GM19099 (cell line): Measurements from ENCODE around the gene MMP3.

Experiments used
- POLR2A ChIP-seq: IDR thresholded peaks from 3 replicates; pipeline ENCODE4 v1.6.1; 2011; ENCODE audit warnings: low read depth; ENCODE audit not compliant: insufficient read length; ENCODE audit errors: extremely low read depth

MMP3 gene

DNA sequence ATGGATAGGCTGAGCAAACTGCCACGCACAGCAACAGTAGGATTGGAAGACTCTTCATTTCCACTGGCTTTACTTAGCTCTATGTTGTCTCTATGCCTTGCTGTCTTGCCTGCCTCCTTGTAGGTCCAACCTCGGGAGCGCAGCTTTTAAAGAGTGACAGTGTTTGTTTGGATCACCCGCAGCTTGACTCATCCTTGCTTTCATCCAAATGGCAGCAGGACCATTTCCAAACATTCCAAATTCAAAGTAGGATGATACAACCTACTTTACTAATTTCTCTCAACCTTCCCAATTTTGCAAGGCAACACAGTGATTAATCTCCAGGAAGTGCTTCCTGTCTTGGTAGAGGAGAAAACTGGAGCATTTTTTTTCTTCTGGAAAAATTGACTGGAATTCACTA is at the start of gene MMP3:
TSS of gene MMP3 (minus strand) at position 121 of the 400 bp plus-strand sequence. CDS start at position 58, 63 bp downstream.
- TF ChIP-seq POLR2A: no peak

DNA sequence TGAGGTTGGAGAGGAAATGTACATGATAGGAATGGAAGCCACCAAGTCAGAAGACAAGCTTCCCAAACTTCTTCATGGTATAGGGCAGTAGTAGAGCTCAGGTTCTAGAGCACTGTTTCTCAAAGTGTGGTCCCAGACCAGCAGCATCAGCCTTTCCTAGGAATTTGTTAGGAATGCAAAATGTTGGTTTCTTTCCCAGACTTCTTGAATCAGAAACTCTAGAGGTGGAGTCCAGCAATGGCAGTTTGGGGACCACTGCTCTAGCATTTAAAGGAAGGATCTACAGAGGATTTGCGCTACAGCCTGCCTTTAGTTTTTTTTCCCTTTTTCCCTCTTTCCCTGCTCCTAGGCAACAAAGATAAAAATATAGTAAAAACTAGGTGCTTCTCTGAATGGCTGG is 48.3 kb upstream of the MMP3 start:
- TF ChIP-seq POLR2A: no peak

- TF ChIP-seq POLR2A: no peak
These were observed 43.6 kb upstream of the MMP3 start for GRCh38 chr11:102886999-102887398.

- no peak for TF ChIP-seq POLR2A
These were observed 39.7 kb upstream of the MMP3 start for GRCh38 chr11:102883141-102883540.

DNA sequence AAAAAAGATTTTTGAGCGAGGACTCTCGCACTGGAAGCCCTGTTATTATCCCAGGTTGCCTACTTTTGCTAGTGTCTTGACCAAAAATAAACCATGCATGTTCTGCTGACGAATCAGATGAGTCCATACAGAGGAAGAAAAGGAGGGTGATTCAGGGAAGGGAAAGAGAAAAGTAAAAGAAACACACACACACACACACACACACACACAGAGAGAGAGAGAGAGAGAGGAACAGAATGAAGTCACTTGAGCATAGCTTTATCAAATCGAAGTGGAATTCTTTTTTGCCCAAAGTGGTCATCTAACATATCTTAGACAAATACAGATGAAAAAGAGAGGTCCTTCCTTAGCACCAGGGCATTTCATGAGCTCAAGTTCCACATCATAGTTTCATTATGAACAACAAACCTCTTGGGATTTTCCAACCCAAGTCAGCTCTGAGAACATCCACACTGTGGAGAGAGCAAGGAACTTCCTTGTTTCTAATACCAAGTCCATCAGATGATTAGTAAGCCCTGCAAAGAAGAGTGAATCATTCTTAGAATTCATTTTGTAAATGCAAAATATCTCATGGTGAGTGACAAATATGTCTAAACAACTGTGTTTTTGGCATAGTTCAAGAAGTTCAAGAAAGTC is 39.1 kb upstream of the MMP3 start:
- no peak for TF ChIP-seq POLR2A

GRCh38 chr11:102879801-102880200 is 36.4 kb upstream of the MMP3 start:
- no peak for TF ChIP-seq POLR2A

GRCh38 chr11:102878595-102878994 is 35.2 kb upstream of the MMP3 start:
- no peak for TF ChIP-seq POLR2A

- no peak for TF ChIP-seq POLR2A
These were observed 31.4 kb upstream of the MMP3 start, which contains the start of gene MMP12 for GRCh38 chr11:102874852-102875251. TSS of gene MMP12 (minus strand) at chr11:102874982. CDS start at chr11:102874937, 45 bp downstream.

- no peak for TF ChIP-seq POLR2A
These were observed 24.9 kb upstream of the MMP3 start for GRCh38 chr11:102868339-102868738.

DNA sequence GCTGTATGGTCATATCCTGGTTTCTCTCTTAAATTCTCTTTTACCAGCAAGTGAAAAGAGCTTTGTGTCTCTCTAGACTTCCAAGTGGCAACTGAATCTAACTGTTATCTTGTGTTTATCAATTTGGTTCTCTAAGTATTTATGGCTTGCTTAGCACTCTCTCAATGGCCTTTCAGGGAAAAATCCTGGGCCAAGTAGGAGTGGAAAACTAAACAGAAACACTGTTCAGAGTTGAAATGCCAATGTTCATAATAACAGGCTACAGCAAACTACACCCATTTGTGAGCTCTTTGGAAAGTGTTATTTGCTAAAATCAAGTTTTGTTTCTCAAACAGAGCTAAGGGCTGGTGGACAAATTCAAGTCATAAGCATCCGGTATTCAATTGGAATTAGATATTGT is 21.3 kb upstream of the MMP3 start:
- TF ChIP-seq POLR2A: no peak

- TF ChIP-seq POLR2A: no peak
These were observed 10.5 kb upstream of the MMP3 start for GRCh38 chr11:102853956-102854355.

DNA sequence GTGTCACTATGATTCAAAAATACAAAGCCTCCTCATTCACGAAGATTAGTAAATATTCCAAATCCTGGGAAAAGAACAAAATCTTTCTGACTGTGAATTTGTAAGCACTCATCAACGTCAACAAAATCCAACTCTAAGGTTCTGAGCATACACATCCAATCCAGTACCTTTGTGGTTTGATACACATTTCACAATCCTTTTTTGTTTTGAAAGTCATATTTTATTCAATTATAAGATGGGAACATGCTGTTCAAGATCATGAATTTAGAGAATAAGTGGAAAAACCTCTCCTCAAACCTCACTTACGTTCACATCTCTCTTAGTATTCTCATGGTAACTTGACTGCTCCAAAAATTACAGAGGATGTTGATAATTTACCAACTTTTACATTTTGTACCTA is 9.6 kb upstream of the MMP3 start:
- no peak for TF ChIP-seq POLR2A

DNA sequence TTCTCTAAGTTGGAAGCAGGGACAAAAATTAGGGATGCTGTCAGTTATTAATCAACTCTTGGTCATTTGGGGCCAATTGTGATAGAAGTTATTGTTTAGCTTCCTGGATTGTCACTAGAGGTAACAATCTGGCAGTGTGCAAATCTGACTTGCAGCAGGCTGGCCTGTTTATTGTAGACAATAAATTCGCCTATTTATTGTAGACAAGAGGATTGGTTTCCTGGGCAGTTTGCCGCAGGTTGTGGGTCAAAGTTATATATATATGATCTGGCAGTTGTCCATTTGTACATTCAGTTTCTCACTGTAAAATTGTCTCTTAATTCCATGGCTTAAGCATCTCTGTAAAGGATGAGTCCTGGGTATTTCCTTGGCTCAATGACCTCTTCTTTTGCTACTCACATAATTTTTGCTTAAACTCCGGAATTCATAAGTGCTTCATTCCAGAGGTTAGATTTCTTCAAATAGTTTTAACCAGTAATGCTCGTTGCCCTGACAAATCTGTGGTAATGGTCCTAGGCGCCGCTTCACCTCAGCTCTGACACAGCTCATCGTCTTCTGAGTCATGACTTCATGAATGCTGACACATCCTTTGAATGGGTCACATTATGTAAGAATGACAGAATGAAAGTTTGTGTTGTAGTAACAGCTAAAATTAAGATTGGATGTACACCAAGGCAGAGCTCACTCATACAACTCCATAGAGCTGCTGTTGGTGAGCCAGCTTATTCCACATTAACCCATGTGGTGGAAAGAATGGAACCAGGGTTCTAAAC is 7.8 kb upstream of the MMP3 start:
- no peak for TF ChIP-seq POLR2A

DNA sequence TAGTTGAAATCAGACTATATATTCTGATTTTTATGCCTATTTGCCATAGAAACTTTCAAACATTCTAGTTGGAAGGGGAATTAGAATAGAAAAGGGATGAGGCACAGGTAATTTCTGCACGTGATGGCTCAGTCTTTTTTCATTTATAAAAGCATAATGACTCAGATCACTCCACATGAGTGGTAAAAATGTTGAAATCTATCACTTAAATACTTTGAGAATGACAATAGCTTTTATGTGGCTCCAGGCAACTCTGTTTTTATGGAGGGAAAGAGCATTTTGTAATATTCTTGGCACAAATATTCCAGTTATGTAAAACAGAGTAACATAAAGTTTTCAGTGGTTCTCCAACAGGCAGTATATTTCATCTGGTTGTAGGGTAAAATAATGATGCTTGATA is 5.9 kb upstream of the MMP3 start:
- TF ChIP-seq POLR2A: no peak

DNA sequence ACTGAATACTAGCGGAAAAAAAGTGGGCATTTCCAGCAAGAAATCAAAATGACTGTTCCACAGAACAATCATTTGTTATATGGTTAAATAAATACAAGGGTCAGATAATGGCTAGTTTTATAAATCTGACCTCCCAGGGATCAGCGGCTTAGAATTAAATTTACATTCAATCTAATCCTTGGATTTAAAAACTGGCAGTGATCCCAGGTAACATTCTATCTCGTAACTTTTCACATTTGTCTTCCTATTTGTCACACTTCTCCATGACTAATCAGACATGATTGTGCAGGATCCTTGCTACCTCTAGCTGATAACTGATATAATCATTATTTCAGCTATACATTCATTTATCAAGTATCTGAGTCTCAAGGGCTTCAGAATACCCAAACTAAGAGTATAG is 2.9 kb upstream of the MMP3 start:
- no peak for TF ChIP-seq POLR2A

GRCh38 chr11:102842930-102843329 is 479 bp downstream of the MMP3 start:
- TF ChIP-seq POLR2A: no peak

DNA sequence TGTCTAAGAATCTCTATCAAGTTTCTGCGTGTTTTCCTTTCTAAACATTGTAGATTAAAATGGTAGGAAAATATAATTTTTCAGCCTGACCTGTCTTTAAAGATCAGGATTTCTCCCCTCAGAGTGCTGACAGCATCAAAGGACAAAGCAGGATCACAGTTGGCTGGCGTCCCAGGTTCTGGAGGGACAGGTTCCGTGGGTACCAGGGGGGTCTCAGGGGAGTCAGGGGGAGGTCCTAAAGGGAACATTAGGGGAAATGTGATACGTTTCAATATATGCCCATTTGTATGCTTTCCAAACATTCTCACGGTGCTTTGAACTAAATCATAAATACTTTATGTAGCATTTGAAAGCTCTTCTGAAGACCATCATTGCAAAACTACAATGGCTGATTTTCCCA is 3.4 kb downstream of the MMP3 start:
- TF ChIP-seq POLR2A: no peak

- no peak for TF ChIP-seq POLR2A
These were observed 5.8 kb downstream of the MMP3 start for GRCh38 chr11:102837646-102838045.
